Fibroblast of gingiva (primary cell): Measurements from ENCODE around the gene SCP2.
A peak's percentile ranks its signal among the peaks of the same experiment; 100 is the strongest.
"Not testable (repeated sequence)": the region's sequence is repeated elsewhere in the genome, so short reads cannot be mapped to it uniquely, and the experiment has no call there.

Experiments
- DNase-seq: peaks from one replicate; pipeline ENCODE4 v3.0.0-alpha.2; 2011; ENCODE audit warnings: low read depth

The SCP2 gene

GRCh38 chr1:52916241-52916975 is 10.7 kb upstream of the SCP2 start:
- DNase-seq: no peak

- no peak for DNase-seq
Measured at GRCh38 chr1:52917156-52917555, 9.9 kb upstream of the SCP2 start.

GRCh38 chr1:52917581-52917980 is 9.5 kb upstream of the SCP2 start:
- no peak for DNase-seq

GRCh38 chr1:52918201-52918600 is 8.9 kb upstream of the SCP2 start:
- no peak for DNase-seq

- no peak for DNase-seq
Measured at GRCh38 chr1:52919051-52919722, 7.9 kb upstream of the SCP2 start.

- DNase-seq: no peak
Measured at GRCh38 chr1:52919723-52920483, 7.2 kb upstream of the SCP2 start.

- DNase-seq: peak; percentile 20
Measured at GRCh38 chr1:52920791-52921291, 6.2 kb upstream of the SCP2 start.

- DNase-seq: no peak
Measured at GRCh38 chr1:52925571-52926005, 1.5 kb upstream of the SCP2 start.

- DNase-seq: no peak
Measured at GRCh38 chr1:52926864-52927211, 238 bp upstream of the SCP2 start.

- DNase-seq: no peak
Measured at GRCh38 chr1:52928015-52928404, 934 bp downstream of the SCP2 start.

- DNase-seq: no peak
Measured at GRCh38 chr1:52929019-52929418, 1.9 kb downstream of the SCP2 start.

GRCh38 chr1:52937433-52938182 is 10.5 kb downstream of the SCP2 start:
- DNase-seq: no peak

GRCh38 chr1:52938183-52938451 is 11.0 kb downstream of the SCP2 start:
- no peak for DNase-seq

- no peak for DNase-seq
Measured at GRCh38 chr1:52943876-52944416, 16.9 kb downstream of the SCP2 start.

GRCh38 chr1:52944566-52944965 is 17.5 kb downstream of the SCP2 start:
- DNase-seq: no peak

- DNase-seq: no peak
Measured at GRCh38 chr1:52947490-52947889, 20.4 kb downstream of the SCP2 start.

- not testable (repeated sequence) for DNase-seq
Measured at GRCh38 chr1:52949602-52950001, 22.5 kb downstream of the SCP2 start.

- DNase-seq: no peak
Measured at GRCh38 chr1:52952112-52952511, 25.0 kb downstream of the SCP2 start.

- DNase-seq: peak; percentile 75
Measured at GRCh38 chr1:52955129-52955970, 28.3 kb downstream of the SCP2 start.

- no peak for DNase-seq
Measured at GRCh38 chr1:52963101-52963500, 36.0 kb downstream of the SCP2 start.

GRCh38 chr1:52967666-52968065 is 40.6 kb downstream of the SCP2 start:
- DNase-seq: no peak
